Uterus (tissue), 2 donors: Measurements from ENCODE around the gene VANGL1.

ENCODE experiments used
- CTCF ChIP-seq, 4 experiments: fragments of 200-600 bp in 2 of 4; fragments of 450-650 bp in 2 of 4; sonication (generic) in 2 of 4; IDR thresholded peaks; one replicate each; pipeline ENCODE4 v1.5.1; 2016 to 2019; ENCODE audit warnings: antibody characterized with exemption in 4 of 4, mild to moderate bottlenecking in 2 of 4, moderate library complexity in 1 of 4
- POLR2A ChIP-seq, 2 donors: fragments of 450-650 bp; IDR thresholded peaks; one replicate each; pipeline ENCODE4 v1.6.1; 2016; ENCODE audit warnings: antibody characterized with exemption in 2 of 2, mild to moderate bottlenecking in 1 of 2, moderate library complexity in 1 of 2

- TF ChIP-seq CTCF (IDR thresholded peaks at IDR 0.05) (no peak), POLR2A (IDR thresholded peaks at IDR 0.05) (no peak)
Measured at GRCh38 chr1:115680730-115681111, 39.0 kb downstream of the VANGL1 start.
